ENCODE data around the gene TMUB1.

TMUB1 gene

GRCh38 chr7:151083071-151083823 is at the start of gene TMUB1:
TMUB1 (minus strand) TSS chr7:151083493; CDS start chr7:151082563, 930 bp downstream.
- peak; percentile 84 for DNase-seq (ENCODE audit: low spot score)

DNA sequence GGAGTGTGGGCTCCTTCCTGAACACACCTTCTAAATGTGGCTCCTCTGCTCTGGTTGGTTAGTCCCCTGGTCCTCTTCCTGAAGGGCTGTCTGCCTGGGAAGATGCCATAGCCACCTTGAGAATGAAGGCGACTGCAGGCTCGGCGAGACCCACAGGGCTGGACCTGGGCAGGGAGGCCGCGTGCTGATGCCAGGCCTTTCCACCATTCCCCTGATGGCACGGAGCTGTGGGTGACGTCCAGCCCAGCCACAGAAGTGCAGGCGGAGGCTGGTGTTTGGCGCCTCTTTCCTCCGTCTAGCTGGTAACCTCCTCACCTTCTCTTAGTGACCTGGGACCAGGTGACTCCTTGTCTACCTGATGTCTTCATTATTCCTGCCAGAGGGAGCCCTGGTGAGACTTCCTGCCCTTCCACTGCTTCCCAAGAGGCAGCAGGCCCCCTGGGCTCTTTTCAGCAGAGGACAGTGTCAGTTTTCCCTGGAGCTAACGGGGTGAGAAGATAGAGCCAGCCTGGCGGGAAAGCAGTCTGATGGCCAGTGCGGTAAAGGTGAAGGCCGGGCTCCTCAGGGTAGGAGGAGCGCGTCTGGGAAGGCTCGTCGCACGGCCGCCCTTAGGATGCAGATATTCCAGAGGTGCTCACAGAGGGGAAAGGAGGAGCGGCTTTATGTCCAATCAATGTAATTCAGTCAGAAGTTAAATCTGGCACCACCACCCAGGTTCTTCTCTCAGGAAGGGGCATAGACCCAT is 49.3 kb upstream of the TMUB1 start:
- no peak for DNase-seq (ENCODE audit: low spot score)

- DNase-seq (ENCODE audit: low spot score): no peak
Measured at GRCh38 chr7:151131592-151132293, 48.5 kb upstream of the TMUB1 start.

- no peak for DNase-seq (ENCODE audit: low spot score)
Measured at GRCh38 chr7:151131224-151131591, 47.9 kb upstream of the TMUB1 start.

DNA sequence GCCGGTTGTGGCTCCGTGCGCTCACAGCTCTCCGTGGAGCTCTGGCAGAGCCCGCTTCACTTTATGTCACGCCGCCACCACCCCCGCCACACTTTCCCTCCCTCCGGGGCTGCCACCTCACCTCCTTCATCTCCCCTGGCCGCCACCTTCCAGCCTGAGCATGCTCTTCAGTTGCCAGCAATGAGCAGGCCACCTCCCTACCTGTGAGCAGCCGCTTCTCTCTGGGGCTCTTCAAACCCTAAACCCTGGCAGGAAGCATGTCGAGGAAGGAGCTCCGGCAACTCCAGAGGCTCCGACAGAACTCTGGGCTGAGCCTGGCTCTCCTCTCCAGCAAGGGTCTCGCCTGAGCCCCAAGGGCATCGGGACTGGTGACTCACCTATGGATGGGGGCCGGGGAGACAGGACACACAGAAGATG is 47.5 kb upstream of the TMUB1 start:
- no peak for DNase-seq (ENCODE audit: low spot score)

DNA sequence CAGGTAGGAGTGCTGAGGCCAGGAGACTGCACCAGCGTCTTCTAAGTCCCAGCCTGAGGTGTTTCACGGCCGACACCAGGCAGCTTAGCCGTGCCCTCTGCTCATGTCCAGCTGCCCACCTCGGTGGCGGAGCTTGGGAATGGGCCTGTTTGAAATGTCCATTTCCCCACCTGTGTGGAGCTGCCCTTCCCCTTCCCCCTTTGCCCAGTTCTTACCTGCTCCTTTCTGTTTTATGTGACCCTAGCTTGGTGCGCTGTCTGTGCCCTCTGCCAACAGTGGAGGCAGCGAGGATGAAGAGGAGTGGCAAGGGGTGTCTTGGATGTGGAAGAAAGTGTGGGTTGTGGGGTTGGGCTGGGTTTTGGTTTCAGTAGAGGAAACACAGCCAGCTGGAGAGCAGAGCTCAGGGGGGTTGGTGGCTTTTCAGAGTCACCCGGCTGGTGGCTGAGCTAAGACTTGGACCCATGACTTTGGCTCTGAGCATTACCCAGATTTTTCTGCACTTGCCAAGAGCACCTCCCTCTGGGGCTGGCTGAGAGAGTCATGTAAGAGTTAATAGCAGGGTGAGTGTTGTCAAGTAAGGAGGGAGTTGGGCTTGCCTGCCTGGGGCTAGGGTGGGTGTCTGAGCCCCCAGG is 46.8 kb upstream of the TMUB1 start:
- no peak for DNase-seq (ENCODE audit: low spot score)

GRCh38 chr7:151129117-151129959 is 46.0 kb upstream of the TMUB1 start:
- no peak for DNase-seq (ENCODE audit: low spot score)

DNA sequence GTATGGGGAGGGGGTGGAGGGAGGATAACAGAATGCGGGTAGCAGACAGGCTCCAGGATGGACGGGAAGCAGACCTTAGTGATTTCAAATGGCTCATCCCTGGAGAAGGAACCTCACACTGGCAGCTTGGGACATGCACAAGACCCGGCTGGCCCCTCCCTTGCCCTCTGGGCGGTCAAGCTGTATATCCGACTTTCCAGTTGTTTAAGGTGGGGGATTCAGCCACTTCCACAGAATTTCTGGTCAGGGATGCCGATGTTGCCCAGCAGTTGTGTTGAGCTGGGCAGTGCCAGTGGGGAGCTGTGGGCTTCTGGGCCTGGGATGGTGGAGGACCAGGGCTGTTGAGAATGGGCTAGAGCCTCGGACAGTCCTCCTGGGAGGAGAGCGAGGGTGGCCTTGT is 45.4 kb upstream of the TMUB1 start:
- no peak for DNase-seq (ENCODE audit: low spot score)

DNA sequence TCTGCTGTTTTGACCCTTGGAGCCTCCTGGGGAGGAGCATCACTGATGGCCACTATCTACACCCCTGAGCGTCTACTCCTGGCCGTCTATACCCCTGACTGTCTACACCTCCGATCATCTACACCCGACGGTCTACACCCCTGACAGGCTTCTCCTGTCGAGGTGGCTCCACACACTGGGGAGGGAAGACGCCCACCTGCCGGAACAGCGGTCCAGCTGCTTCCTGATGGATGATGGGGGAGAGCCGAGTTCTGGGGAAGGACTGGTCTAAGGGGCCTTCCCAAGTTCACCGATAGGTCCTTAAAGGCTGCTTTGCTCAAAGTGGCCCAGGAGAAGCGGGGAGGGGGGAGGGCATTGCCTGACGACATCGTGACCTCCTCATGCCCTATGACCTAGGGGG is 44.9 kb upstream of the TMUB1 start:
- no peak for DNase-seq (ENCODE audit: low spot score)

DNA sequence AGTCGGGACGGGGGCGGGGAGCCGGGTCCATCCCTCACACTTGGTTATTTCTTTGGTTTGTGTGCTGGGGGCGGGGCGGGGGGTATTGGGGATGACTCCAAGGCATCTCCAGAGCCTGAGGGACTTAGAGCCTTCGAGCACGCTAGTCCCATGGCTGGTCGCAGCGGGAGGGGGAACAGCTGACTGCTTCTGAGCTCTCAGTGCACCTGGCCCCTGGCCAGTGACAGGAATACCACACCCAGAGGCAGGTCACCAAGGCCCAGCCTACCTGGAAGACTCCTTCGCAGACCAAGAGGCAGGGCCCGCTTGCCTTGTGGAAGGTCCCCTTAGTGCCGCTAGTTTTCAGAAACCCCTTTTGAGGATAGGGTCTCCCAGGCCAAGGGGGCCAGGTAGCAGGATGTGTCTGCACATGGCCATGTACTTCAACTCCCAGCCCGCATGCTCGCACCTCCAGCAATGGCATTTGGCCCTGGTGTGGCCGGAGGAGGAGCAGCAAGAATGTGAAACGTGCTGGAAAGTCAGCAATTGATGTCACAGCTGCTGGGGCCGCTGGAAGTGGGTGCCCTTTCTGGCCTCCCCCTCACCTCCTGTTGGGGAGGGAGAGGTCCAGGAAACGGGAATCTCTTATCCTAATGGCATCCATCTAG is 43.3 kb upstream of the TMUB1 start:
- DNase-seq (ENCODE audit: low spot score): no peak

GRCh38 chr7:151125846-151126481 is 42.7 kb upstream of the TMUB1 start:
- DNase-seq (ENCODE audit: low spot score): no peak

DNA sequence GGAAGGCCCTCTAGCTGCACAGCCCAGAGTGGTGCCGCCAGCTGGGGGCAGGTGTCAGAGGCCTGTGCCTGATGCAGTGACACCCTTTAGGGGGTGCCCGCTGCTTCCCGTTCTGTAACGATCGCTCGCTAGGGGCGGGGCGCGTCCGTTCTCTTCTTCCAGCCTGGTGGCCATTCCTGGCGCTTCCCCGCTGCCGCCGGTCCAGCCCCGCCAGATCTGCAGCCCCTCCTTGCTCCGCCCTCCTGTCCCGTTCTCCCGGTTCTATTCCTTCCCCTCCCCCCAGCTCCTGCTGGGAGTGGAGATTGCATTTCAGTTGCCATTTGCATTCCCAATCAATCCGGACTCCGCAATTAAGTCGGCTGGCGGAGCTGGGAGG is 42.2 kb upstream of the TMUB1 start:
- no peak for DNase-seq (ENCODE audit: low spot score)

DNA sequence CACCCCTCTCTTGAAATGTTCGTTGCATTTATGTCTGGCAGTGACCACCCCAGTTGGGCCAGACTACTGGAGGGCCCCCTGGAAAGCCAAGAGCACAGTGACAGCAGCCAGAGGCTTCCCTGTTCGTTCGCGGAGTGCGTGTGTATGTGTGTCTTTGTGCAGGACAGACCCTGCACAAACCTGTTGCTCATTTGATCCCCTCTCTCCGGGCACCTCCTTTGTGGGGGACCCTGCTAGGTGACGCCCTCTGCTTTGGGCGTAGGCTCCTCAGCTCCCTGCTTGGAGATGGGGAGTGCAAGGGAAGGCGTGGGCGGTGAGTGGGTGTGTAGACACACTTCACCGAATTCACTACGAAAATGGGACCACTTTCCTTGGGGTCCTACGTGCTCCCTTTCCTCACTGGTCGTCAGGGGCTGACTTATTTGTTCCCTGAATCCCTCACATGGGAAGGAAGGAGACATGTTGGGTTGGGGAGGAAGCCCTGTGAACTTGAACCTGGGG is 41.7 kb upstream of the TMUB1 start:
- DNase-seq (ENCODE audit: low spot score): no peak

DNA sequence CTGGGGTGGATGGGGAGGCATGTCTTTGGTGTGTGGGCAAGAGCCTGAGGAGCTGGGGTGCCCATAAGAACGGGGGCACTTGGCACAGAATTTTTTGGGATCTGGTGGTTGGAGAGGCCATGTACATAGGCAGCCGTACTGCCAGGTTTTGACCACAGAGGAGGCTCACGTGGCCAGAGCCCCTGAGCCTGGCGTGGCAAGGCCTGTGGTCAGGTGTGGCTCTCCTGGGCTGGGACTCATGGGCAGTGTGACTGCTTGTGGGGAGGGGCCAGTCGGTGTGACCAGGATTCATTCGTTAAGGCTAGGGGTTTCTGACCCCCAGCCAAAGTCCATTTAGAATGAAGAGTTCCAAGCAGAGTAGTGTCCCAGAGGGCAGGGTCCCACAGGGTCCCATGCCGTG is 41.2 kb upstream of the TMUB1 start:
- no peak for DNase-seq (ENCODE audit: low spot score)

DNA sequence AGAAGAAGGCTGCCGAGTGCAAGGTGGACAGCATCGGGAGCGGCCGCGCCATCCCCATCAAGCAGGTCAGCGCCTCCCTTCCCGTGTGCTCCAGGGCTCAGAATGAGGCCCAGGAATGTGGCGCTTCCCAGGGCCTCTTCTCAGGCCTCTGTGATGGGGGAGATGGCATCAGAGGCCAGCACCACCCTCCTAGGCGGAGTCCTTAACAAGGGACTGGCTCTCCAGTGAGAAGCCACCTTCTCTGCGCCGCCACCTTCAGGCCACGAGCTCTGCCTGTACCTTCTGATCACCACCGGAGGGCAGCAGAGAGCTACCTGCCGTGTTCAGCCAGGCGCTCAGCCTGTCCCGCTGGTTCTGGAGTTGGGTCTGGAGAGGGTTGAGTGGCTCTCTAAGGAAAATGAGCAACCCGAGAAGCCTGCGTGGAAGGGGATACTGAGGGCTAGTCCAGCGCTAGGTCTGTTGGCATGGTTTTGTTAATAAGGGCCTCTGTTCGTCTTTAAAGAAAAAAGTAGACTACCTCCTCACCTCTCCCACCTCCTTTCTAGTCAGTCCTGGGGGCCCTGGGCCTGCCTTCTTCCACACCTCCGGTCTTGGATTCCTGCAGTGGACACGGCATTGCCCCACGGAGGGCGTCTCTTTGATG is 40.6 kb upstream of the TMUB1 start:
- peak; percentile 90 for DNase-seq (ENCODE audit: low spot score)

- no peak for DNase-seq (ENCODE audit: low spot score)
Measured at GRCh38 chr7:151123158-151123821, 40.0 kb upstream of the TMUB1 start.

DNA sequence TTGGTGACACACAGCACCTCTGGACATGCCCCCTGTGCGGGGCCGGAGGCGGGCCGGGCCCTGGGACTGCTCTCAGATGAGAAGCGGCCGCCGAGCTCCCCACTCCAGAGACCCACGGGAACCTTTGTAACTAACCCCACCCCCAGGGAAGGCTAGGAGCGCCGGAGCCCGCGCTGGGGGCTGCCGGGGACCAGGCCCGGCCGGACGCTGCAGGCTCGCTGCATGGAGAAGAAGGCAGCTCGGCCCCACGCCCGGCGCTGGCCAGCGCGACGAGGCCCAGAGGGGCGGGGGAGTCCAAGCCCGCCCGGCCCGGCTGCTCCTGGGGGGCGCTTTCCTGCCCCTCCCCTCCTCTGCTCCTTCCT is 39.5 kb upstream of the TMUB1 start:
- no peak for DNase-seq (ENCODE audit: low spot score)

- DNase-seq (ENCODE audit: low spot score): no peak
Measured at GRCh38 chr7:151122276-151122675, 39.0 kb upstream of the TMUB1 start.

GRCh38 chr7:151121380-151122170 is 38.3 kb upstream of the TMUB1 start:
- no peak for DNase-seq (ENCODE audit: low spot score)

All from germinal center (tissue), 1 donor.